GM12878 (cell line): ENCODE measurements around the gene ADSS2.

ENCODE experiments used
- BCL11A ChIP-seq: IDR thresholded peaks from 2 replicates; pipeline ENCODE4 v1.6.1; 2011; ENCODE audit warnings: low read depth, low read length
- BRCA1 ChIP-seq: IDR thresholded peaks from 2 replicates; pipeline ENCODE4 v1.6.1; 2011; ENCODE audit warnings: low read depth, low read length, improper control_type of control experiment
- CTCF ChIP-seq, 3 experiments: IDR thresholded peaks in 2 of 3; conservative IDR thresholded peaks in 1 of 3; 2 replicates each; pipeline ENCODE4 v1.5.1; 2011; ENCODE audit warnings: low read depth in 3 of 3, low read length in 3 of 3, mild to moderate bottlenecking in 3 of 3, control low read depth in 2 of 3, moderate library complexity in 2 of 3, inconsistent platforms in 1 of 3, mixed read lengths in 1 of 3; ENCODE audit not compliant: control insufficient read depth in 2 of 3, insufficient read depth in 1 of 3; ENCODE audit errors: extremely low read depth in 1 of 3
- JUNB ChIP-seq: IDR thresholded peaks from 2 replicates; pipeline ENCODE4 v1.6.1; 2016; ENCODE audit warnings: antibody characterized with exemption, mild to moderate bottlenecking
- KDM1A ChIP-seq: fragments of 200-600 bp; sonication (generic); IDR thresholded peaks from 2 replicates; pipeline ENCODE4 v1.6.1; 2016; ENCODE audit warnings: borderline replicate concordance
- MTA3 ChIP-seq: IDR thresholded peaks from 2 replicates; pipeline ENCODE4 v1.6.1; 2012; ENCODE audit warnings: low read length, inconsistent platforms, borderline replicate concordance
- MYC ChIP-seq: IDR thresholded peaks from 2 replicates; pipeline ENCODE4 v1.6.1; 2011; ENCODE audit warnings: mild to moderate bottlenecking, low read length, moderate library complexity, inconsistent platforms; ENCODE audit not compliant: insufficient read depth, insufficient replicate concordance, insufficient read length, severe bottlenecking
- NFYB ChIP-seq: IDR thresholded peaks from 2 replicates; pipeline ENCODE4 v1.6.1; 2011; ENCODE audit warnings: low read depth, mild to moderate bottlenecking, low read length, improper control_type of control experiment, moderate library complexity; ENCODE audit not compliant: insufficient read depth
- POLR2AphosphoS5 ChIP-seq: IDR thresholded peaks from 2 replicates; pipeline ENCODE4 v1.6.1; 2011; ENCODE audit warnings: mild to moderate bottlenecking, low read length, inconsistent platforms
- SIN3A ChIP-seq: IDR thresholded peaks from 2 replicates; pipeline ENCODE4 v1.6.1; 2012; ENCODE audit warnings: low read depth, low read length, improper control_type of control experiment
- SUPT20H ChIP-seq: IDR thresholded peaks from 2 replicates; pipeline ENCODE4 v1.6.1; 2011; ENCODE audit warnings: low read depth, mild to moderate bottlenecking, low read length, moderate library complexity, borderline replicate concordance; ENCODE audit not compliant: control insufficient read depth
- TARDBP ChIP-seq: IDR thresholded peaks from 2 replicates; pipeline ENCODE4 v1.6.1; 2016; ENCODE audit warnings: borderline replicate concordance

GRCh38 chr1:244371242-244372141 is 80.2 kb downstream of the ADSS2 start:
- no peak for TF ChIP-seq JUNB
- no peak for TF ChIP-seq BRCA1
- peak; percentile 37; the same call in 1 of the 2 replicates for TF ChIP-seq BCL11A
- TF ChIP-seq MYC: no peak
- TF ChIP-seq CTCF (IDR thresholded peaks at IDR 0.05 in 2 of 3, conservative IDR thresholded peaks at IDR 0.05 in 1 of 3; ENCODE audit: control insufficient read depth in 2 of 3, extremely low read depth in 1 of 3, insufficient read depth in 1 of 3, low read depth in 3 of 3, low read length in 3 of 3): no peak
- TF ChIP-seq KDM1A: no peak
- TF ChIP-seq POLR2AphosphoS5: no peak
- no peak for TF ChIP-seq MTA3
- no peak for TF ChIP-seq TARDBP
- no peak for TF ChIP-seq SUPT20H
- TF ChIP-seq NFYB: no peak
- no peak for TF ChIP-seq SIN3A
